GM12891 (cell line): ENCODE results near the gene CAMK1D.

Experiments used
- POLR2A ChIP-seq: IDR thresholded peaks from 2 replicates; pipeline ENCODE4 v1.6.1; 2011; ENCODE audit warnings: low read depth, low read length, control low read depth
- POLR2AphosphoS5 ChIP-seq: IDR thresholded peaks from 2 replicates; pipeline ENCODE4 v1.6.1; 2011; ENCODE audit warnings: low read depth, low read length, control low read depth
- POU2F2 ChIP-seq: IDR thresholded peaks from 2 replicates; pipeline ENCODE4 v1.6.1; 2011; ENCODE audit warnings: low read depth, mild to moderate bottlenecking, control low read depth, low read length, moderate library complexity
- SPI1 ChIP-seq: IDR thresholded peaks from 2 replicates; pipeline ENCODE4 v1.6.1; 2011; ENCODE audit warnings: low read depth, low read length, control low read depth
- TAF1 ChIP-seq: IDR thresholded peaks from 2 replicates; pipeline ENCODE4 v1.6.1; 2011; ENCODE audit warnings: low read depth, low read length, control low read depth

DNA sequence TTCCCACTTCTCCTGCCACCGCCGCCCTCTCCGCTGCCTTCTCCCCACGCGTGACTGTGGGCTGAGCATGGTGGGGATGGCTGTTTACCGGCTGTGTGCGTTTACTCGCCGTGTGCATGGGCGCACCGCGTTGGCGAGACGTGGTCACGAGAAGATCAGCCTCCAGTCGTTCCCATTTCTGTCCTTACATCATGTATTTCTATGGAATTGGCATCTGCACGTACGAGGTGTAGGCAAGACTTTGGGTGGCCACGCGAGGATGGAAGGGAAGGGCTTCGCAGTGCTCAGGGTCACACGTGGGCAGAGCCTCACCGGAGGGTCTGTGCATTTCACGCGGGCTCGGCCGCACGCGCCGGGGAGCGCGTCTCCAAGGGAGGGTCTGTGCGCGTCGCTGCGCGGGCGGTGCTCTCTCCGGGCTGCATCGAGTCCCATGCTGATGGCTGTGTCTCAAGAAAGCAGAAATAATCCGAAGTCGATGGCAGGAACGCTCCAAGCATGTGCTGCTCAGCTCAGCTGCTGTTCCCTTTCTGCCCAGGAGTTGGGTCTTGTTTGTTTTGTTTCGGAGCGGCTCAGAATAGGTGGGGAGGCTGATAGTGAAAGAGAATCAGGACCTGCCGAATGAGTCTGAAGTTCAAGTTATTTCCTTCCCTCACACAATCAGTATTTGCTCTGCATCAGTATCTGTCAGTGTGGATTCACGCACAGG is 973 bp downstream of the CAMK1D start:
- TF ChIP-seq POLR2A (no peak), POLR2AphosphoS5 (no peak), TAF1 (no peak), SPI1 (no peak), POU2F2 (no peak)
